Parathyroid adenoma (tissue), 2 donors: Measurements from ENCODE around the gene GRIK1.

ENCODE experiments used
- H2AFZ ChIP-seq: fragments of 300-600 bp; sonication (generic); one replicate; pipeline ENCODE4 v1.7.0; 2017; ENCODE audit warnings: antibody characterized with exemption, mild to moderate bottlenecking
- H3K27ac ChIP-seq: fragments of 300-600 bp; sonication (generic); one replicate; pipeline ENCODE4 v1.7.0; 2017
- H3K27me3 ChIP-seq: fragments of 300-600 bp; sonication (generic); one replicate; pipeline ENCODE4 v1.7.0; 2017; ENCODE audit warnings: low read length; ENCODE audit not compliant: control insufficient read depth, insufficient read depth
- H3K36me3 ChIP-seq: fragments of 300-600 bp; sonication (generic); one replicate; pipeline ENCODE4 v1.7.0; 2017; ENCODE audit warnings: low read length; ENCODE audit not compliant: control insufficient read depth, insufficient read depth
- H3K4me1 ChIP-seq: fragments of 300-600 bp; sonication (generic); one replicate; pipeline ENCODE4 v1.7.0; 2017; ENCODE audit warnings: control low read depth
- H3K4me2 ChIP-seq: fragments of 300-600 bp; sonication (generic); one replicate; pipeline ENCODE4 v1.7.0; 2017; ENCODE audit warnings: low read length
- H3K4me3 ChIP-seq: fragments of 300-600 bp; sonication (generic); one replicate; pipeline ENCODE4 v1.7.0; 2017; ENCODE audit warnings: low read depth, low read length
- H3K79me2 ChIP-seq: fragments of 300-600 bp; sonication (generic); one replicate; pipeline ENCODE4 v1.7.0; 2017; ENCODE audit warnings: control low read depth
- H3K9ac ChIP-seq: fragments of 300-600 bp; sonication (generic); one replicate; pipeline ENCODE4 v1.7.0; 2017; ENCODE audit warnings: mild to moderate bottlenecking
- H3K9me3 ChIP-seq: fragments of 300-600 bp; sonication (generic); one replicate; pipeline ENCODE4 v1.7.0; 2017; ENCODE audit warnings: low read length; ENCODE audit not compliant: control insufficient read depth
- CTCF ChIP-seq: fragments of 300-600 bp; sonication (generic); IDR thresholded peaks from one replicate; pipeline ENCODE4 v1.7.0; 2017; ENCODE audit warnings: antibody characterized with exemption, mild to moderate bottlenecking
- donor health status: primary hyperparathyroidism.

GRIK1 gene

GRCh38 chr21:29638761-29639327 is 301.0 kb downstream of the GRIK1 start:
- no peak overlapping the region for H3K9ac ChIP-seq
- no peak overlapping the region for H3K4me3 ChIP-seq
- TF ChIP-seq CTCF, result no peak
- H3K36me3 ChIP-seq, result no peaks in the 10 kb centered on the region
- H2AFZ ChIP-seq, result no peak overlapping the region
- no peaks in the 10 kb centered on the region for H3K9me3 ChIP-seq
- H3K27ac ChIP-seq, result no peak overlapping the region
- H3K27me3 ChIP-seq, result no peaks in the 10 kb centered on the region
- no peak overlapping the region for H3K4me2 ChIP-seq
- no peaks in the 10 kb centered on the region for H3K79me2 ChIP-seq
- H3K4me1 ChIP-seq, result no peaks in the 10 kb centered on the region

GRCh38 chr21:29638138-29638537 is 301.7 kb downstream of the GRIK1 start:
- H3K4me3 ChIP-seq, result no peak overlapping the region
- no peak overlapping the region for H3K9ac ChIP-seq
- H3K36me3 ChIP-seq, result no peaks in the 10 kb centered on the region
- no peak overlapping the region for H3K27ac ChIP-seq
- no peaks in the 10 kb centered on the region for H3K27me3 ChIP-seq
- no peak overlapping the region for H3K4me2 ChIP-seq
- H3K4me1 ChIP-seq, result no peaks in the 10 kb centered on the region
- no peaks in the 10 kb centered on the region for H3K9me3 ChIP-seq
- H3K79me2 ChIP-seq, result no peaks in the 10 kb centered on the region
- no peak for TF ChIP-seq CTCF
- no peak overlapping the region for H2AFZ ChIP-seq

GRCh38 chr21:29637553-29637952 is 302.2 kb downstream of the GRIK1 start:
- Histone ChIP-seq H3K27ac (no peak overlapping the region), H3K4me3 (no peak overlapping the region), H3K4me2 (no peak overlapping the region), H3K4me1 (no peaks in the 10 kb centered on the region), H3K9ac (no peak overlapping the region), H3K36me3 (no peaks in the 10 kb centered on the region), H2AFZ (no peak overlapping the region), H3K9me3 (no peaks in the 10 kb centered on the region), H3K27me3 (no peaks in the 10 kb centered on the region), H3K79me2 (no peaks in the 10 kb centered on the region)
- TF ChIP-seq CTCF, result no peak

- H3K9ac ChIP-seq, result no peak overlapping the region
- no peaks in the 10 kb centered on the region for H3K9me3 ChIP-seq
- H3K36me3 ChIP-seq, result no peaks in the 10 kb centered on the region
- no peak for TF ChIP-seq CTCF
- no peak overlapping the region for H2AFZ ChIP-seq
- H3K79me2 ChIP-seq, result no peaks in the 10 kb centered on the region
- H3K4me2 ChIP-seq, result no peak overlapping the region
- H3K4me3 ChIP-seq, result no peak overlapping the region
- no peak overlapping the region for H3K27ac ChIP-seq
- H3K27me3 ChIP-seq, result no peaks in the 10 kb centered on the region
- H3K4me1 ChIP-seq, result no peaks in the 10 kb centered on the region
Measured at GRCh38 chr21:29637134-29637533, 302.7 kb downstream of the GRIK1 start.

GRCh38 chr21:29634418-29634817 is 305.4 kb downstream of the GRIK1 start:
- TF ChIP-seq CTCF, result no peak
- Histone ChIP-seq H3K27me3 (no peaks in the 10 kb centered on the region), H3K9me3 (no peaks in the 10 kb centered on the region), H3K4me2 (no peak overlapping the region), H3K36me3 (no peaks in the 10 kb centered on the region), H3K79me2 (no peaks in the 10 kb centered on the region), H3K27ac (no peak overlapping the region), H3K9ac (no peak overlapping the region), H3K4me3 (no peak overlapping the region), H2AFZ (no peak overlapping the region), H3K4me1 (no peaks in the 10 kb centered on the region)
